A673 (cell line): ENCODE measurements around the gene AP3S2. TPM values are rescaled to one million over a fixed set of nuclear protein-coding genes. Genes with fewer than 3 reads are reported as not detected.

ENCODE experiments used
- BruUV-seq: library from RNA; stranded (reverse); fragments of 400-500 nt; replicated peaks from 2 replicates; lab custom pipeline; 2021; lab: Mats Ljungman, UMichigan
- CTCF ChIA-PET: fragments of 300-600 bp; sonication (Branson Sonifier 250); formaldehyde crosslinking; loops from one replicate; lab custom pipeline; 2022; ENCODE audit warnings: antibody characterized with exemption; lab: Charles Lee
- POLR2A ChIA-PET: fragments of 300-600 bp; sonication (Branson Sonifier 250); formaldehyde crosslinking; loops from one replicate; lab custom pipeline; 2022; ENCODE audit warnings: antibody characterized with exemption; ENCODE audit not compliant: low non-redundant PET; lab: Charles Lee
- DNase-seq: peaks from one replicate; pipeline ENCODE4 v3.0.0-alpha.2; 2015; ENCODE audit warnings: low spot score
- H3K27ac ChIP-seq: fragments of 200-600 bp; sonication (generic); 2 replicates; pipeline ENCODE4 v1.5.1; 2016; ENCODE audit warnings: mixed run types, low read depth, mild to moderate bottlenecking, mixed read lengths, antibody characterized with exemption, low read length; ENCODE audit not compliant: poor library complexity, severe bottlenecking
- H3K27me3 ChIP-seq: fragments of 200-600 bp; sonication (generic); replicated peaks from 2 replicates; pipeline ENCODE4 v1.6.1; 2017; ENCODE audit warnings: mixed run types, low read depth, mild to moderate bottlenecking, mixed read lengths, antibody characterized with exemption, low read length; ENCODE audit not compliant: insufficient read depth, poor library complexity
- H3K36me3 ChIP-seq: fragments of 200-600 bp; sonication (generic); 2 replicates; pipeline ENCODE4 v1.6.1; 2016; ENCODE audit warnings: mixed run types, mild to moderate bottlenecking, mixed read lengths, antibody characterized with exemption, low read length; ENCODE audit not compliant: insufficient read depth, poor library complexity, severe bottlenecking
- H3K4me1 ChIP-seq: fragments of 200-600 bp; sonication (generic); 2 replicates; pipeline ENCODE4 v1.6.1; 2017; ENCODE audit warnings: mixed run types, mild to moderate bottlenecking, mixed read lengths, antibody characterized with exemption, low read length; ENCODE audit not compliant: insufficient read depth, poor library complexity, severe bottlenecking
- H3K4me3 ChIP-seq: fragments of 200-600 bp; sonication (generic); 2 replicates; pipeline ENCODE4 v1.5.1; 2016; ENCODE audit warnings: low read depth, mixed run types, mild to moderate bottlenecking, mixed read lengths, low read length; ENCODE audit not compliant: poor library complexity, severe bottlenecking
- H3K9me3 ChIP-seq: fragments of 200-600 bp; sonication (generic); 2 replicates; pipeline ENCODE4 v1.6.1; 2016; ENCODE audit warnings: mixed run types, low read depth, mild to moderate bottlenecking, mixed read lengths, antibody characterized with exemption, low read length; ENCODE audit not compliant: poor library complexity, severe bottlenecking
- CTCF ChIP-seq: fragments of 300-800, 200-600 bp; sonication (generic); conservative IDR thresholded peaks from 2 replicates; pipeline ENCODE4 v1.5.1; 2017; ENCODE audit warnings: low read depth, mild to moderate bottlenecking, antibody characterized with exemption, low read length, moderate library complexity, mixed read lengths
- EZH2 ChIP-seq: fragments of 200-600 bp; sonication (generic); IDR thresholded peaks from 2 replicates; pipeline ENCODE4 v1.6.1; 2017; ENCODE audit warnings: borderline replicate concordance, low read depth, mild to moderate bottlenecking, mixed read lengths, antibody characterized with exemption, low read length; ENCODE audit not compliant: poor library complexity, severe bottlenecking
- intact Hi-C: fragments of 100-400 bp; cut with micrococcal nuclease; formaldehyde crosslinking; loops from one replicate; pipeline ENCODE4 v1.10.0; 2022; ENCODE audit not compliant: unreplicated experiment
- total RNA-seq: library from RNA; stranded (reverse); gene quantifications from 2 replicates; pipeline ENCODE4 v1.2.3, GENCODE V29; 2021

AP3S2 gene
- total RNA-seq, 1 experiment from 2014 or later, result 32.0 TPM

- Histone ChIP-seq H3K27ac (no peak overlapping the region), H3K27me3 (no peaks in the 10 kb centered on the region), H3K4me1 (no peaks in the 10 kb centered on the region), H3K9me3 (no peaks in the 10 kb centered on the region), H3K4me3 (no peak overlapping the region), H3K36me3 (no peaks in the 10 kb centered on the region)
- no TSS peak for BruUV-seq
- no peak for DNase-seq
- intact Hi-C loops, result no loop called here
- TF ChIP-seq CTCF (no peak), EZH2 (no peak)
- ChIA-PET CTCF (interaction anchor here (0.7 kb wide), 1 partner anchor 17 kb away, joined by 5 read pairs; no protein-coding TSS in a partner anchor), POLR2A (no interaction called here)
Observed at GRCh38 chr15:89785774-89786140, 108.0 kb downstream of the AP3S2 start.

GRCh38 chr15:89785064-89785773, 108.6 kb downstream of the AP3S2 start:
- ChIA-PET POLR2A (no interaction called here), CTCF (no interaction called here)
- no peak for TF ChIP-seq CTCF
- no peak for TF ChIP-seq EZH2
- Histone ChIP-seq H3K36me3 (no peaks in the 10 kb centered on the region), H3K27ac (no peak overlapping the region), H3K4me3 (no peak overlapping the region), H3K9me3 (no peaks in the 10 kb centered on the region), H3K27me3 (no peaks in the 10 kb centered on the region), H3K4me1 (no peaks in the 10 kb centered on the region)
- DNase-seq, result no peak
- intact Hi-C loops, result no loop called here
- BruUV-seq, result no TSS peak

- BruUV-seq, result no TSS peak
- H3K4me3 ChIP-seq, result no peak overlapping the region
- no peak for DNase-seq
- H3K27me3 ChIP-seq, result no peaks in the 10 kb centered on the region
- H3K9me3 ChIP-seq, result no peaks in the 10 kb centered on the region
- H3K36me3 ChIP-seq, result no peaks in the 10 kb centered on the region
- H3K27ac ChIP-seq, result no peak overlapping the region
- POLR2A ChIA-PET, result no interaction called here
- CTCF ChIA-PET, result no interaction called here
- intact Hi-C loops, result no loop called here
- H3K4me1 ChIP-seq, result no peaks in the 10 kb centered on the region
- TF ChIP-seq EZH2, result no peak
- TF ChIP-seq CTCF, result no peak
Observed at GRCh38 chr15:89784686-89784960, 109.2 kb downstream of the AP3S2 start.
